Measurements from ENCODE around the gene NDUFS8.

- TF ChIP-seq ZNF274 (IDR thresholded peaks at IDR 0.05; ENCODE audit: low read depth, low read length) (no peak), YY1 (IDR thresholded peaks at IDR 0.05; ENCODE audit: insufficient read depth, insufficient read length) (no peak)
Observed at GRCh38 chr11:67999201-67999629, 31.3 kb upstream of the NDUFS8 start.

All from NT2/D1 (cell line).